GM12878 (cell line): Measurements from ENCODE around the gene SBNO2.

Experiments
- BRCA1 ChIP-seq: IDR thresholded peaks from 2 replicates; pipeline ENCODE4 v1.6.1; 2011; ENCODE audit warnings: low read depth, low read length, improper control_type of control experiment
- CBX5 ChIP-seq: sonication (generic); IDR thresholded peaks from 2 replicates; pipeline ENCODE4 v1.6.1; 2016; ENCODE audit warnings: low read depth, moderate library complexity, mild to moderate bottlenecking, inconsistent platforms
- CREM ChIP-seq: IDR thresholded peaks from 2 replicates; pipeline ENCODE4 v1.6.1; 2014; ENCODE audit warnings: antibody characterized with exemption, low read depth
- CTCF ChIP-seq, 3 experiments: IDR thresholded peaks in 2 of 3; conservative IDR thresholded peaks in 1 of 3; 2 replicates each; pipeline ENCODE4 v1.5.1; 2011; ENCODE audit warnings: low read depth in 3 of 3, low read length in 3 of 3, mild to moderate bottlenecking in 3 of 3, control low read depth in 2 of 3, moderate library complexity in 2 of 3, inconsistent platforms in 1 of 3, mixed read lengths in 1 of 3; ENCODE audit not compliant: control insufficient read depth in 2 of 3, insufficient read depth in 1 of 3; ENCODE audit errors: extremely low read depth in 1 of 3
- IRF4 ChIP-seq: IDR thresholded peaks from 2 replicates; pipeline ENCODE4 v1.6.1; 2011; ENCODE audit warnings: low read depth, low read length
- PAX5 ChIP-seq: IDR thresholded peaks from 2 replicates; pipeline ENCODE4 v1.6.1; 2011; ENCODE audit warnings: low read depth, low read length, borderline replicate concordance
- POLR2A ChIP-seq: IDR thresholded peaks from 2 replicates; pipeline ENCODE4 v1.6.1; 2011; ENCODE audit warnings: low read depth, mild to moderate bottlenecking, low read length
- POU2F2 ChIP-seq: IDR thresholded peaks from 3 replicates; pipeline ENCODE4 v1.6.1; 2011; ENCODE audit warnings: low read depth, mild to moderate bottlenecking, low read length, borderline replicate concordance
- REST ChIP-seq: IDR thresholded peaks from 2 replicates; pipeline ENCODE4 v1.6.1; 2012; ENCODE audit warnings: mild to moderate bottlenecking, low read depth, low read length
- SIN3A ChIP-seq: IDR thresholded peaks from 2 replicates; pipeline ENCODE4 v1.6.1; 2012; ENCODE audit warnings: low read depth, low read length, improper control_type of control experiment
- SRF ChIP-seq, 2 experiments: IDR thresholded peaks; 2 replicates each; pipeline ENCODE4 v1.6.1; 2011; ENCODE audit warnings: low read depth in 2 of 2, low read length in 2 of 2, mild to moderate bottlenecking in 1 of 2, moderate library complexity in 1 of 2
- TCF12 ChIP-seq: IDR thresholded peaks from 2 replicates; pipeline ENCODE4 v1.6.1; 2011; ENCODE audit warnings: low read depth, mild to moderate bottlenecking, low read length

- TF ChIP-seq CTCF (IDR thresholded peaks at IDR 0.05 in 2 of 3, conservative IDR thresholded peaks at IDR 0.05 in 1 of 3; ENCODE audit: control insufficient read depth in 2 of 3, extremely low read depth in 1 of 3, insufficient read depth in 1 of 3, low read depth in 3 of 3, low read length in 3 of 3) (no peak), REST (no peak), CBX5 (no peak), PAX5 (no peak), TCF12 (no peak), SRF (IDR thresholded peaks at IDR 0.05; ENCODE audit: low read depth in 2 of 2, low read length in 2 of 2) (no peak), IRF4 (no peak), POU2F2 (no peak), SIN3A (no peak), POLR2A (no peak; the same call in 1 of the 2 replicates), BRCA1 (no peak), CREM (no peak)
Observed at GRCh38 chr19:1113986-1114483, 60.0 kb downstream of the SBNO2 start.
